ENCODE results near the gene PHF20.
"Not testable (repeated sequence)": the region's sequence is repeated elsewhere in the genome, so short reads cannot be mapped to it uniquely, and the experiment has no call there.

The PHF20 gene

GRCh38 chr20:35839904-35840303 lies 68.1 kb downstream of the PHF20 start:
- no peak for DNase-seq (ENCODE audit: low read depth)

- DNase-seq (ENCODE audit: low read depth) = no peak
These were observed 68.6 kb downstream of the PHF20 start for GRCh38 chr20:35840421-35840820.

DNA sequence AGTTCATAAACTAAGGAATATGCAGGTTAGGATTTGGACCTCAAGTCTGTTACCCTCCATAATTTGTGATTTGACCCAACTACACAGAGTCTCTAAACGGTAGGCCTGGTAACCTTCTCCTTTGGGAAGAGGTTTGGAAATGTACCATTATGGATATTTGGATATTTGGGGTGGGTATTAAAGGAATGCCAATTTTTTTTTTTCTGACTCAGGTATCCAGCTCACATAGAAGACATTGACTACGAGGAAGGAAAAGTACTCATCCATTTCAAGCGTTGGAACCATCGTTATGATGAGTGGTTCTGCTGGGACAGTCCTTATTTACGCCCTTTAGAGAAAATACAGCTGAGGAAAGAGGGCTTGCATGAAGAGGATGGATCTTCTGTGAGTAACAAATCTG lies 70.5 kb downstream of the PHF20 start:
- no peak for DNase-seq (ENCODE audit: low read depth)

DNA sequence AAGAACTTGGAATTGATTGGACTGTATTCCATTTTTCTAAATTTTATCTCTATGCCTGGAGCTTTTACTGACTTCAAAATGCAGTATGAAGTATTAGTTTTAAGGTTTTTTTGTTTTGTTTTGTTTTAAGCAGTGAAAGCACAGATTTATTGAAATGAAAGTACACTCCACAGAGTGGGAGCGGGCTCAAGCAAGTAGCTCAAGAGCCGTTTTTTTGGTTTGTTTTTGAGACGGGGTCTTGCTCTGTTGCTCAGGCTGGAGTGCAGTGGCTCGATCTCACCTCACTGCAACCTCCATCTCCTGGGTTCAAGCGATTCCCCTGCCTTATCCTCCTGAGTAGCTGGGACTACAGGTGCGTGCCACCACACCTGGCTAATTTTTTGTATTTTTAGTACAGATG lies 72.1 kb downstream of the PHF20 start:
- DNase-seq (ENCODE audit: low read depth) = not testable (repeated sequence)

- peak; percentile 29 for DNase-seq (ENCODE audit: low read depth)
These were observed 73.7 kb downstream of the PHF20 start for GRCh38 chr20:35845561-35845960.

DNA sequence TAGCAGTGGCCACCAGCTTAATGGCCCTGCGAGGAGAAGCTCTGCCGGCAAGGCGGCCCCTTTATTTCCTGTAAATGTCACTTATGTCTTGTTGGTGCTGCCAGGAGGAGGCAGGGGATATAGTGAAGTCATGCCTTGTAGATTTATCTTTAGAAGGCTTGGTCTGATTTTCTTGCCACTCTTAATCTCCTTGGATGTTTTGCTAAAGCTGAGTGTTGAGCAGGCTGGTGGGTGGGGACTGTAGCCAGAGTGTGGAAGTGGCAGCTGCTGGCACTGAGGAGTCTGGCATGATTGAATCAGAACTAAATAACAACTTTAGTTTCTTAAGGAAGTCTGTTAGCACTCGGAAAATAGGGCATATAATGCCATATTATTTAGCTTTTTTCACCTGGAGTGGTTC lies 77.9 kb downstream of the PHF20 start:
- DNase-seq (ENCODE audit: low read depth) = no peak

GRCh38 chr20:35851659-35852058 lies 79.8 kb downstream of the PHF20 start:
- not testable (repeated sequence) for DNase-seq (ENCODE audit: low read depth)

DNA sequence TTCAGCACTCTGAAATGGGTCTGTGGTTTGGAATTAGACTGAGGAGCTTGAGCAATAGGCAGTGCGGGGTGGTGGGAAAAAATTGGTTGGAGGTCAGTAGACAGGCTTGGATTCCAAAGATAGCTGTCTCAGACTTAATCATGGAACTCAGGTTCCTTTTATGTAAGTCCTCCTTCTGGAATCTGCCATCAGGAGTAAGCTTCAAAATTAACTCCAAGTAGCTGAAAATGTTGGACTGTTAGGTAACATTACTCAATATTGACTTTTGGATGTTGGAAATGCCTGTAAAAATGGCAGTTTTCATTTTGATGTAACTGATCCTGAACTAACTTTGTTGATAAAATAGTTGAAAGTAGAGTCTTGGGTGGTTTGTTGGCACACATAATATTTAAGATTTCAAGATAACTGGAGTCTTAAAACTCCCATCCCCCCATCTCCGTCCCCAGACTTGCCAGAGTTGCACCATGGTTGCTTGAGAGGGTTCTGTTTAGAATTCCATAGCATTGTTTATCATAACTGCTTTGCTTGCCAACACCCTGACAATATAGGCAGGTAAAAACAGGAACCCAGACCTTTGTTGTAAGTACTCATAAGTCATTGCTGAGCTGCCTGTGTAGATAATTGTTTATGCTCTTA lies 83.0 kb downstream of the PHF20 start:
- DNase-seq (ENCODE audit: low read depth) = no peak

DNA sequence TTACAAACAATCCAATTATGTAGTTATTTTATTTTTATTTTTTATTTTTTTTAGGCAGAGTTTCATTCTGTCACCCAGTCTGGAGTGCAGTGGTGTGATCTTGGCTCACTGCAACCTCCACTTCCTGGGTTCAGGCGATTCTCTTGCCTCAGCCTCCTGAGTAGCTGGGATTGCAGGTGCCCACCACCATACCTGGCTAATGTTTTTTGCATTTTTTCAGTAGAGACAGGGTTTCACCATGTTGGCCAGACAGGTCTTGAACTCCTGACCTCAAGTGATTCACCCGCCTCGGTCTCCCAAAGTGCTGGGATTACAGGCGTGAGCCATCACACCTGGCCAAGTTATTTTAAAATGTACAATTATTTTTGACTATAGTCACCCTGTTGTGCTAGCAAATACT lies 83.8 kb downstream of the PHF20 start:
- DNase-seq (ENCODE audit: low read depth) = not testable (repeated sequence)

GRCh38 chr20:35856866-35857265 lies 85.1 kb downstream of the PHF20 start:
- no peak for DNase-seq (ENCODE audit: low read depth)

- no peak for DNase-seq (ENCODE audit: low read depth)
These were observed 94.8 kb downstream of the PHF20 start for GRCh38 chr20:35866418-35867202.

DNA sequence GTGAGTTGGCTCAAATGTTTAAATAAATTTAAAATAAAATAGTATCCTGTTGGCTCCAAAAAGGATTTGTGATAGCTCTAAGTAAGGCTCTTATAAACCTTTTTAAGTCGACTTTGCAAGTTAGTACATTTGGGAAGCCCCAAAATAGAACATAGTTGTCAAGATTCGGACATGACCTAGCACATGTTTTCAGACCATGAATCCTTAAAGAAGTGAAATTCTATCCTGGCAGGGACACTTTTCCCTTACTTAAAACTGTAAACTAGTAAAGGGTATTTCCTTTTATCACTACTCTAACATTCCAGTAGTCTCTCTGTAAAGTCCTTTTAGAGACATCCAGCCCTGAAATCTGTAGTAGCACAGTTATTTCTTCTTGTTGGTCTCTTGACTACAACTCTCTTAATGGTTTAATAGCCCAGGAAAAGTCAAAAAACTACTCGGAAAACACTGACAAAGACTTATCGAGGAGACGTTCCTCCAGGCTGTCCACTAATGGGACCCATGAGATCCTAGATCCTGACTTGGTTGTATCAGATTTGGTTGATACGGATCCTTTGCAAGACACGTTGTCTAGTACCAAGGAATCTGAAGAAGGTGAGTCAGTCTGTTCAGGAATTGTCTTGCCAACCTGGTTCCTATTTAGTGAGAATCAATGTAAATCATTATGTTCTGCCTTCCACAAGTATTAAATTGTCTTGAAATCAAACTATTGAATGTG lies 98.9 kb downstream of the PHF20 start:
- DNase-seq (ENCODE audit: low read depth) = peak; percentile 49

- DNase-seq (ENCODE audit: low read depth) = peak; percentile 57
These were observed 99.5 kb downstream of the PHF20 start for GRCh38 chr20:35871259-35871771.

GRCh38 chr20:35876033-35876320 lies 104.2 kb downstream of the PHF20 start:
- DNase-seq (ENCODE audit: low read depth) = no peak

- no peak for DNase-seq (ENCODE audit: low read depth)
These were observed 105.8 kb downstream of the PHF20 start for GRCh38 chr20:35877611-35878010.

- DNase-seq (ENCODE audit: low read depth) = no peak
These were observed 106.4 kb downstream of the PHF20 start for GRCh38 chr20:35878113-35878625.

DNA sequence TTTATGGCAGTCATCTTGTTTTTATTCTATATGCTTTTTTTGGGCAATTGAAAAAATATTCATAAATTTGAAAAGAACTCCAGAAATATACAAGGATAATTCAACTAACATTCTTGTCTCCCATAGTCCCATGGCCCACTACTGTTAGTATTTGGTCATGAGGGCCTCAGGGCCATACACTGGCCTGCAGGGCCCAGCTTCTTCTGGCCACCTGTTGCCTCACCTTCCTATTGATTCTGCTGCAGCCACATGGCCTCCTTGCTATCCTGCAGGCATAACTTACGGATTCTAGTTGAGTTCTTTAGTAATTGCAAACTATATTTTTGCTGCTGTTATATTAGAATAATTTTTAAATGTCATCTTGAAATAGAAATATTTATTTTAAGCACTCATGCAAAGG lies 109.9 kb downstream of the PHF20 start:
- DNase-seq (ENCODE audit: low read depth) = no peak

GRCh38 chr20:35882427-35883161 lies 110.8 kb downstream of the PHF20 start:
- DNase-seq (ENCODE audit: low read depth) = peak; percentile 42

DNA sequence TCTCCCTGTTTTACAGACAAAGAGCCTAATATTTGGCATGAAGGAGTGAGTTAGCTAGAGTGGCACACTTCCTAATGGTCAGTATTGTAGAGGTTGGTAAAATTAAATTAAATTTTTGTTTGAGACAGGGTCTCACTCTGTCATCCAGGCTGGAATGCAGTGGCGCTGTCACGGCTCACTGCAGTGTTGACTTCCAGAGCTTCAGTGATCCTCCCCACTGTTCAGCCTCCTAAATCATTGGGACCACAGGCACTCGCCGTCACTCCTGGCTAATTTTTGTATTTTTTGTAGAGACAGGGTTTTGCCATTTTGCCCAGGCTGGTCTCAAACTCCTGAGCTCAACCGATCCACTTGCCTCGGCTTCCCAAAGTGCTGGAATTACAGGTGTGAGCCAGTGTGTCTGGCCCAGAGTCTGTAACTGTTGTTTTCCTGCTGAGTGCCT lies 111.5 kb downstream of the PHF20 start:
- DNase-seq (ENCODE audit: low read depth) = peak; percentile 53

- peak; percentile 100 for DNase-seq (ENCODE audit: low read depth)
These were observed 112.1 kb downstream of the PHF20 start for GRCh38 chr20:35883778-35884540.

- DNase-seq (ENCODE audit: low read depth) = no peak
These were observed 112.7 kb downstream of the PHF20 start for GRCh38 chr20:35884541-35884865.
